ENCODE results near the gene NUP155.
"Not testable (repeated sequence)": the region's sequence is repeated elsewhere in the genome, so short reads cannot be mapped to it uniquely, and the experiment has no call there.

Gene NUP155

GRCh38 chr5:37400501-37400900 is 29.6 kb upstream of the NUP155 start:
- no peaks in the 10 kb centered on the region for H3K79me2 ChIP-seq (ENCODE audit: insufficient read depth, low read length)
- no peak overlapping the region for H2AFZ ChIP-seq (ENCODE audit: low read depth, low read length)
- H3K27me3 ChIP-seq (ENCODE audit: insufficient read depth, low read length, poor library complexity), result no peaks in the 10 kb centered on the region
- no peak overlapping the region for H3K9ac ChIP-seq (ENCODE audit: low read depth, low read length)
- ATAC-seq (ENCODE audit: insufficient read depth, low read depth) (no peak), DNase-seq (no peak)
- H3K9me3 ChIP-seq (ENCODE audit: insufficient read depth, low read length, severe bottlenecking), result no peaks in the 10 kb centered on the region
- H3K4me2 ChIP-seq (ENCODE audit: insufficient read depth, low read length), result no peak overlapping the region
- no peak overlapping the region for H3K27ac ChIP-seq (ENCODE audit: low read length)
- no peaks in the 10 kb centered on the region for H4K20me1 ChIP-seq (ENCODE audit: insufficient read depth, low read length)
- H3K4me3 ChIP-seq (ENCODE audit: low read depth in 1 of 2, low read length in 2 of 2), result no peak overlapping the region
- H3K36me3 ChIP-seq (ENCODE audit: insufficient read depth, low read length), result peaks cover 23% of the 10 kb centered on the region
- TF ChIP-seq EZH2 (IDR thresholded peaks at IDR 0.05; ENCODE audit: borderline replicate concordance, low read depth, low read length, severe bottlenecking) (no peak), CTCF (IDR thresholded peaks at IDR 0.05; ENCODE audit: borderline replicate concordance, extremely low read depth, low read length, poor library complexity, severe bottlenecking) (no peak)
- H3K4me1 ChIP-seq (ENCODE audit: insufficient read depth, low read length), result no peaks in the 10 kb centered on the region

GRCh38 chr5:37396352-37396751 is 25.4 kb upstream of the NUP155 start:
- H4K20me1 ChIP-seq (ENCODE audit: insufficient read depth, low read length), result no peaks in the 10 kb centered on the region
- TF ChIP-seq CTCF (IDR thresholded peaks at IDR 0.05; ENCODE audit: borderline replicate concordance, extremely low read depth, low read length, poor library complexity, severe bottlenecking) (no peak), EZH2 (IDR thresholded peaks at IDR 0.05; ENCODE audit: borderline replicate concordance, low read depth, low read length, severe bottlenecking) (no peak)
- peaks cover 40% of the 10 kb centered on the region for H3K36me3 ChIP-seq (ENCODE audit: insufficient read depth, low read length)
- no peak overlapping the region for H3K9ac ChIP-seq (ENCODE audit: low read depth, low read length)
- DNase-seq (no peak), ATAC-seq (ENCODE audit: insufficient read depth, low read depth) (no peak)
- H3K79me2 ChIP-seq (ENCODE audit: insufficient read depth, low read length), result peaks cover 2% of the 10 kb centered on the region; the same call in 1 of the 2 replicates
- H3K27ac ChIP-seq (ENCODE audit: low read length), result no peak overlapping the region
- no peak overlapping the region for H3K4me3 ChIP-seq (ENCODE audit: low read depth in 1 of 2, low read length in 2 of 2)
- H3K4me1 ChIP-seq (ENCODE audit: insufficient read depth, low read length), result no peaks in the 10 kb centered on the region
- no peak overlapping the region for H3K4me2 ChIP-seq (ENCODE audit: insufficient read depth, low read length)
- no peaks in the 10 kb centered on the region for H3K9me3 ChIP-seq (ENCODE audit: insufficient read depth, low read length, severe bottlenecking)
- no peaks in the 10 kb centered on the region for H3K27me3 ChIP-seq (ENCODE audit: insufficient read depth, low read length, poor library complexity)
- H2AFZ ChIP-seq (ENCODE audit: low read depth, low read length), result no peak overlapping the region

GRCh38 chr5:37391591-37391990 is 20.7 kb upstream of the NUP155 start:
- no peak overlapping the region for H3K4me3 ChIP-seq (ENCODE audit: low read depth in 1 of 2, low read length in 2 of 2)
- no peaks in the 10 kb centered on the region for H3K27me3 ChIP-seq (ENCODE audit: insufficient read depth, low read length, poor library complexity)
- no peaks in the 10 kb centered on the region for H3K4me1 ChIP-seq (ENCODE audit: insufficient read depth, low read length)
- ATAC-seq (ENCODE audit: insufficient read depth, low read depth), result no peak
- H3K79me2 ChIP-seq (ENCODE audit: insufficient read depth, low read length), result peaks cover 4% of the 10 kb centered on the region; the same call in 1 of the 2 replicates
- H3K9me3 ChIP-seq (ENCODE audit: insufficient read depth, low read length, severe bottlenecking), result no peaks in the 10 kb centered on the region
- H3K4me2 ChIP-seq (ENCODE audit: insufficient read depth, low read length), result no peak overlapping the region
- H3K9ac ChIP-seq (ENCODE audit: low read depth, low read length), result no peak overlapping the region
- no peak overlapping the region for H2AFZ ChIP-seq (ENCODE audit: low read depth, low read length)
- DNase-seq, result no peak
- peaks cover 35% of the 10 kb centered on the region for H3K36me3 ChIP-seq (ENCODE audit: insufficient read depth, low read length)
- no peak overlapping the region for H3K27ac ChIP-seq (ENCODE audit: low read length)
- no peak for TF ChIP-seq EZH2 (IDR thresholded peaks at IDR 0.05; ENCODE audit: borderline replicate concordance, low read depth, low read length, severe bottlenecking)
- no peaks in the 10 kb centered on the region for H4K20me1 ChIP-seq (ENCODE audit: insufficient read depth, low read length)

GRCh38 chr5:37379100-37379628 is 8.3 kb upstream of the NUP155 start, which contains the start of gene WDR70:
Gene WDR70 (plus strand): TSS chr5:37379318. CDS start chr5:37379368, 50 bp downstream.
- TF ChIP-seq CTCF (IDR thresholded peaks at IDR 0.05; ENCODE audit: borderline replicate concordance, extremely low read depth, low read length, poor library complexity, severe bottlenecking), result peak; percentile 82
- peak within 1 kb of the TSS; percentile 65 for H3K4me2 ChIP-seq (ENCODE audit: insufficient read depth, low read length)
- H3K9me3 ChIP-seq (ENCODE audit: insufficient read depth, low read length, severe bottlenecking); H3K27me3 ChIP-seq (ENCODE audit: insufficient read depth, low read length, poor library complexity); H3K79me2 ChIP-seq (ENCODE audit: insufficient read depth, low read length); H4K20me1 ChIP-seq (ENCODE audit: insufficient read depth, low read length); H3K36me3 ChIP-seq (ENCODE audit: insufficient read depth, low read length): not testable (repeated sequence)
- H3K9ac ChIP-seq (ENCODE audit: low read depth, low read length), result peak within 1 kb of the TSS; percentile 70
- peak within 1 kb of the TSS; percentile 67 for H3K27ac ChIP-seq (ENCODE audit: low read length)
- ATAC-seq (ENCODE audit: insufficient read depth, low read depth), result peak; percentile 99
- H3K4me1 ChIP-seq (ENCODE audit: insufficient read depth, low read length), result peaks cover 22% of the 10 kb centered on the region; the same call in 1 of the 2 replicates
- H2AFZ ChIP-seq (ENCODE audit: low read depth, low read length), result peak within 1 kb of the TSS; percentile 75
- DNase-seq, result peak; percentile 88
- peak within 1 kb of the TSS; percentile 62 to 75; a peak in 3 of 4 replicates for H3K4me3 ChIP-seq (ENCODE audit: low read depth in 1 of 2, low read length in 2 of 2)

GRCh38 chr5:37378066-37378465 is 7.2 kb upstream of the NUP155 start:
- Histone ChIP-seq H3K9ac (ENCODE audit: low read depth, low read length) (0 out of 2 replicates have a peak overlapping the region, but pooled peaks have one; percentile 70), H3K4me1 (ENCODE audit: insufficient read depth, low read length) (peaks cover 22% of the 10 kb centered on the region; the same call in 1 of the 2 replicates), H3K4me2 (ENCODE audit: insufficient read depth, low read length) (peak overlapping the region; percentile 65), H3K4me3 (ENCODE audit: low read depth in 1 of 2, low read length in 2 of 2) (peak overlapping the region in 1 of 2 experiments; percentile 75; a peak in 2 of 4 replicates)
- H3K9me3 ChIP-seq (ENCODE audit: insufficient read depth, low read length, severe bottlenecking); H4K20me1 ChIP-seq (ENCODE audit: insufficient read depth, low read length); H3K36me3 ChIP-seq (ENCODE audit: insufficient read depth, low read length); H3K79me2 ChIP-seq (ENCODE audit: insufficient read depth, low read length); H3K27ac ChIP-seq (ENCODE audit: low read length); ATAC-seq (ENCODE audit: insufficient read depth, low read depth); H2AFZ ChIP-seq (ENCODE audit: low read depth, low read length); H3K27me3 ChIP-seq (ENCODE audit: insufficient read depth, low read length, poor library complexity); DNase-seq: not testable (repeated sequence)
